SK-N-SH treated with all-trans-retinoic acid at 6 μM for 48 hours (cell line): Measurements from ENCODE around the gene RRAS2.

ENCODE experiments used
- ATAC-seq: fragments of 200-7000 bp; cut with Tn5 transposase; 3 replicates; pipeline ENCODE4 v1.9.1; 2020; ENCODE audit warnings: mild to moderate bottlenecking, moderate library complexity
- ARNTL ChIP-seq: fragments of 450-650 bp; formaldehyde crosslinking; IDR thresholded peaks from 2 replicates; pipeline ENCODE4 v1.5.0; 2020; ENCODE audit warnings: low read depth, mild to moderate bottlenecking, moderate library complexity, borderline replicate concordance
- BACH2 ChIP-seq: fragments of 250-450 bp; sonication (Bioruptor Pico); IDR thresholded peaks from 2 replicates; pipeline ENCODE4 v1.9.0; 2021; ENCODE audit warnings: mild to moderate bottlenecking, borderline replicate concordance
- CREB5 ChIP-seq: fragments of 250-450 bp; sonication (Bioruptor Pico); IDR thresholded peaks from 2 replicates; pipeline ENCODE4 v1.5.1; 2020; ENCODE audit warnings: low read depth, mild to moderate bottlenecking, moderate library complexity
- CSDC2 ChIP-seq: fragments of 250-450 bp; sonication (Bioruptor Pico); IDR thresholded peaks from 2 replicates; pipeline ENCODE4 v1.5.0; 2020; ENCODE audit warnings: mild to moderate bottlenecking, moderate library complexity
- CSRNP3 ChIP-seq: fragments of 250-450 bp; sonication (Bioruptor Pico); IDR thresholded peaks from 2 replicates; pipeline ENCODE4 v1.5.1; 2021; ENCODE audit warnings: mild to moderate bottlenecking, moderate library complexity
- GLIS3 ChIP-seq: fragments of 250-450 bp; sonication (Bioruptor Pico); IDR thresholded peaks from 2 replicates; pipeline ENCODE4 v1.5.0; 2020; ENCODE audit warnings: mild to moderate bottlenecking, moderate library complexity
- ISL1 ChIP-seq: fragments of 250-450 bp; sonication (Bioruptor Pico); IDR thresholded peaks from 2 replicates; pipeline ENCODE4 v2.1.2; 2022; ENCODE audit warnings: mild to moderate bottlenecking, moderate library complexity
- PATZ1 ChIP-seq: fragments of 250-450 bp; sonication (Bioruptor Pico); IDR thresholded peaks from 2 replicates; pipeline ENCODE4 v1.8.0; 2020; ENCODE audit warnings: mild to moderate bottlenecking, moderate library complexity, borderline replicate concordance
- POU6F1 ChIP-seq: fragments of 250-450 bp; sonication (Bioruptor Pico); IDR thresholded peaks from 2 replicates; pipeline ENCODE4 v1.8.0; 2021; ENCODE audit warnings: low read depth, mild to moderate bottlenecking, moderate library complexity, borderline replicate concordance
- PPARA ChIP-seq: fragments of 250-450 bp; sonication (Bioruptor Pico); IDR thresholded peaks from 2 replicates; pipeline ENCODE4 v1.5.0; 2020; ENCODE audit warnings: mild to moderate bottlenecking, borderline replicate concordance
- RARB ChIP-seq: fragments of 250-450 bp; sonication (Bioruptor Pico); IDR thresholded peaks from 2 replicates; pipeline ENCODE4 v1.8.0; 2021; ENCODE audit warnings: mild to moderate bottlenecking, moderate library complexity
- SNAI2 ChIP-seq: fragments of 250-450 bp; sonication (Bioruptor Pico); IDR thresholded peaks from 2 replicates; pipeline ENCODE4 v1.5.0; 2020; ENCODE audit warnings: mild to moderate bottlenecking, moderate library complexity
- TOX ChIP-seq: fragments of 250-450 bp; sonication (Bioruptor Pico); IDR thresholded peaks from 2 replicates; pipeline ENCODE4 v1.8.0; 2021; ENCODE audit warnings: mild to moderate bottlenecking, moderate library complexity, borderline replicate concordance
- TSHZ2 ChIP-seq: fragments of 250-450 bp; sonication (Bioruptor Pico); IDR thresholded peaks from 2 replicates; pipeline ENCODE4 v1.5.0; 2020; ENCODE audit warnings: mild to moderate bottlenecking, moderate library complexity
- ZFP3 ChIP-seq: fragments of 250-450 bp; sonication (Bioruptor Pico); IDR thresholded peaks from 2 replicates; pipeline ENCODE4 v1.5.0; 2020; ENCODE audit warnings: mild to moderate bottlenecking, moderate library complexity
- ZFP30 ChIP-seq: fragments of 450-650 bp; formaldehyde crosslinking; IDR thresholded peaks from 2 replicates; pipeline ENCODE4 v1.5.0; 2022; ENCODE audit warnings: mild to moderate bottlenecking, moderate library complexity
- ZNF70 ChIP-seq: fragments of 450-650 bp; formaldehyde crosslinking; IDR thresholded peaks from 2 replicates; pipeline ENCODE4 v1.5.0; 2020; ENCODE audit warnings: mild to moderate bottlenecking, moderate library complexity

RRAS2 gene

GRCh38 chr11:14340721-14341120, 18.3 kb downstream of the RRAS2 start:
- no peak for ATAC-seq
- no peak for TF ChIP-seq PPARA (CRISPR knock-in tag)

GRCh38 chr11:14339356-14339755, 19.6 kb downstream of the RRAS2 start:
- TF ChIP-seq SNAI2 (CRISPR knock-in tag): no peak
- no peak for TF ChIP-seq PPARA (CRISPR knock-in tag)
- no peak for TF ChIP-seq PATZ1 (CRISPR knock-in tag)
- TF ChIP-seq CSRNP3 (CRISPR knock-in tag): no peak
- TF ChIP-seq TOX: no peak
- TF ChIP-seq ISL1 (CRISPR knock-in tag): no peak
- no peak for ATAC-seq

- ATAC-seq: peak; percentile 75
Observed at GRCh38 chr11:14336507-14337503, 22.2 kb downstream of the RRAS2 start.

GRCh38 chr11:14335712-14336111, 23.3 kb downstream of the RRAS2 start:
- ATAC-seq: no peak
- TF ChIP-seq BACH2 (CRISPR knock-in tag) (no peak), ZFP30 (CRISPR knock-in tag) (no peak)
- TF ChIP-seq, all 23 proteins: peak for 0

More at GRCh38 chr11:14336507-14337503, 22.2 kb downstream of the RRAS2 start:
- no peak for TF ChIP-seq CREB5 (CRISPR knock-in tag)
- TF ChIP-seq ARNTL (CRISPR knock-in tag): no peak
- no peak for TF ChIP-seq CSDC2 (CRISPR knock-in tag)
- TF ChIP-seq ZNF70 (CRISPR knock-in tag): no peak
- TF ChIP-seq ISL1 (CRISPR knock-in tag): no peak

GRCh38 chr11:14334893-14335292, 24.1 kb downstream of the RRAS2 start:
- no peak for TF ChIP-seq ZFP3 (CRISPR knock-in tag)
- no peak for TF ChIP-seq POU6F1 (CRISPR knock-in tag)
- TF ChIP-seq RARB (CRISPR knock-in tag): no peak
- no peak for TF ChIP-seq PATZ1 (CRISPR knock-in tag)
- TF ChIP-seq ARNTL (CRISPR knock-in tag): no peak
- no peak for TF ChIP-seq CSDC2 (CRISPR knock-in tag)
- no peak for TF ChIP-seq GLIS3 (CRISPR knock-in tag)
- TF ChIP-seq BACH2 (CRISPR knock-in tag): no peak
- no peak for TF ChIP-seq ZNF70 (CRISPR knock-in tag)
- TF ChIP-seq ZFP30 (CRISPR knock-in tag): no peak
- TF ChIP-seq TSHZ2 (CRISPR knock-in tag): no peak
- ATAC-seq: no peak
